Measurements from ENCODE around the gene FOXRED1. TPM values are rescaled to one million over a fixed set of nuclear protein-coding genes. Genes with fewer than 3 reads are reported as not detected.
A peak's percentile ranks its signal among the peaks of the same experiment; 100 is the strongest.

Gene FOXRED1
- total RNA-seq, 2 donors from 2014 or later = 22.9 to 27.8 TPM

GRCh38 chr11:126317432-126317755 lies 48.4 kb downstream of the FOXRED1 start:
- H3K4me1 ChIP-seq (ENCODE audit: control insufficient read depth in 1 of 2, low read depth in 2 of 2) = peaks cover 19 to 26% of the 10 kb centered on the region in 2 donors
- TF ChIP-seq, protein P1, sequence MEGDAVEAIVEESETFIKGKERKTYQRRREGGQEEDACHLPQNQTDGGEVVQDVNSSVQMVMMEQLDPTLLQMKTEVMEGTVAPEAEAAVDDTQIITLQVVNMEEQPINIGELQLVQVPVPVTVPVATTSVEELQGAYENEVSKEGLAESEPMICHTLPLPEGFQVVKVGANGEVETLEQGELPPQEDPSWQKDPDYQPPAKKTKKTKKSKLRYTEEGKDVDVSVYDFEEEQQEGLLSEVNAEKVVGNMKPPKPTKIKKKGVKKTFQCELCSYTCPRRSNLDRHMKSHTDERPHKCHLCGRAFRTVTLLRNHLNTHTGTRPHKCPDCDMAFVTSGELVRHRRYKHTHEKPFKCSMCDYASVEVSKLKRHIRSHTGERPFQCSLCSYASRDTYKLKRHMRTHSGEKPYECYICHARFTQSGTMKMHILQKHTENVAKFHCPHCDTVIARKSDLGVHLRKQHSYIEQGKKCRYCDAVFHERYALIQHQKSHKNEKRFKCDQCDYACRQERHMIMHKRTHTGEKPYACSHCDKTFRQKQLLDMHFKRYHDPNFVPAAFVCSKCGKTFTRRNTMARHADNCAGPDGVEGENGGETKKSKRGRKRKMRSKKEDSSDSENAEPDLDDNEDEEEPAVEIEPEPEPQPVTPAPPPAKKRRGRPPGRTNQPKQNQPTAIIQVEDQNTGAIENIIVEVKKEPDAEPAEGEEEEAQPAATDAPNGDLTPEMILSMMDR (IDR thresholded peaks at IDR 0.05) = no peak
- peak overlapping the region; percentile 67 for H3K4me3 ChIP-seq
- peaks cover 4% of the 10 kb centered on the region for H3K36me3 ChIP-seq
- H3K9me3 ChIP-seq = no peaks in the 10 kb centered on the region
- no peaks in the 10 kb centered on the region for H3K27me3 ChIP-seq (replicated peaks; ENCODE audit: insufficient read depth)
- peak overlapping the region; percentile 56 to 84 for H3K27ac ChIP-seq
- no peak for ATAC-seq (ENCODE audit: insufficient number of reproducible peaks, low FRiP score, low read depth)
- no peak for DNase-seq (ENCODE audit: low spot score)

GRCh38 chr11:126317756-126318573 lies 49.0 kb downstream of the FOXRED1 start:
- Histone ChIP-seq H3K27ac (peak overlapping the region; percentile 56 to 84), H3K4me1 (ENCODE audit: control insufficient read depth in 1 of 2, low read depth in 2 of 2) (peaks cover 19 to 26% of the 10 kb centered on the region in 2 donors), H3K27me3 (replicated peaks; ENCODE audit: insufficient read depth) (no peaks in the 10 kb centered on the region), H3K4me3 (peak overlapping the region; percentile 67), H3K36me3 (peaks cover 1% of the 10 kb centered on the region), H3K9me3 (no peaks in the 10 kb centered on the region)
- DNase-seq (ENCODE audit: low spot score) (no peak), ATAC-seq (ENCODE audit: insufficient number of reproducible peaks, low FRiP score, low read depth) (peak; percentile 51)
- TF ChIP-seq, protein P1 (IDR thresholded peaks at IDR 0.05) = no peak

DNA sequence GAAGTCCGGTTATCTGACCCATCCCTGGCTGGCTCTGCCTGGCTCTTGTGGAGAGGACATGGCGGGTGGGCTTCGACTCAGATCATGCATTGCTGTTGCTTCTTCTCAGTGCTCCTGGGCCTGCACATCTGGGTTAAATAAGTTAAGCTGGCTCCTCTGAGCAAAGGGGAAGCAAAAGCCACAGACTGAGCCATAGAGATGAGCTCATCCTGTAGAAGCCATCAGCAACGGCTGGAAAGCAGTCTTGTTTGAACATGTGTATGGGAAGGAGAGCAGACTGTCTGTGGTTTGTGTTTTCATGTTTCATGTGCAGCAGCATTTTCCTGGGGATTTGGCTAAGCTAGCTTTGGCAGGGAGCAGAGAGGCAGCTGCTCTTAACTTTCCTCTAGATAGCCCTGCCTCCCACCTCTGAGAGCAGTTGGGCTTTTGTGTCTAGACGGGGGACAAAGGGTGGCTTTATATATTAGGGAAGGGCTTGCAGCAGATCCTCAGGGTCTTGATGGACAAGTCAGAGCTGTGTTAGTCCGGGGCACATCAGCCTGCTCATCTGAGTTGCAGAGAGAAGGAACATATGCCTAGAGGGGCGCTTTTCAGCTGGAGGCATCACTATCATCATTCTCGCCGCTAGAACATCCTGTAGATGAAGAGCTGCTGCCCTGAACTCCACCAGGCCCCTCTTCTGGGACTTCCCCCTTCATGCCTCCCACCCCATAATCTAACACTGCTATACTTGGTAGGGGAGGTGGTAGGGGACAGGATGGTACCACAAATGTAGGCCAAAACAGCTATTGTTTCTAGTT lies 49.8 kb downstream of the FOXRED1 start:
- peak overlapping the region; percentile 56 to 84 for H3K27ac ChIP-seq
- no peaks in the 10 kb centered on the region for H3K36me3 ChIP-seq
- peaks cover 19 to 26% of the 10 kb centered on the region in 2 donors for H3K4me1 ChIP-seq (ENCODE audit: control insufficient read depth in 1 of 2, low read depth in 2 of 2)
- ATAC-seq (ENCODE audit: insufficient number of reproducible peaks, low FRiP score, low read depth) = peak; percentile 28
- TF ChIP-seq, protein P1 (IDR thresholded peaks at IDR 0.05) = no peak
- peak overlapping the region; percentile 67 for H3K4me3 ChIP-seq
- no peaks in the 10 kb centered on the region for H3K9me3 ChIP-seq
- DNase-seq (ENCODE audit: low spot score) = no peak
- H3K27me3 ChIP-seq (replicated peaks; ENCODE audit: insufficient read depth) = no peaks in the 10 kb centered on the region

- ATAC-seq (ENCODE audit: insufficient number of reproducible peaks, low FRiP score, low read depth) (no peak), DNase-seq (ENCODE audit: low spot score) (no peak)
- Histone ChIP-seq H3K4me3 (no peak overlapping the region), H3K27me3 (replicated peaks; ENCODE audit: insufficient read depth) (no peaks in the 10 kb centered on the region), H3K27ac (peak overlapping the region; percentile 56 to 84), H3K4me1 (ENCODE audit: control insufficient read depth in 1 of 2, low read depth in 2 of 2) (peaks cover 19 to 26% of the 10 kb centered on the region in 2 donors), H3K36me3 (no peaks in the 10 kb centered on the region), H3K9me3 (no peaks in the 10 kb centered on the region)
- TF ChIP-seq, protein P1 (IDR thresholded peaks at IDR 0.05) = no peak
Measured at GRCh38 chr11:126319374-126319740, 50.4 kb downstream of the FOXRED1 start.

GRCh38 chr11:126322996-126323395 lies 54.0 kb downstream of the FOXRED1 start:
- H3K4me3 ChIP-seq = no peak overlapping the region
- peaks cover 10 to 15% of the 10 kb centered on the region in 2 donors for H3K4me1 ChIP-seq (ENCODE audit: control insufficient read depth in 1 of 2, low read depth in 2 of 2)
- no peaks in the 10 kb centered on the region for H3K36me3 ChIP-seq
- H3K27ac ChIP-seq = no peak overlapping the region
- DNase-seq (ENCODE audit: low spot score) = no peak
- ATAC-seq (ENCODE audit: insufficient number of reproducible peaks, low FRiP score, low read depth) = no peak
- H3K9me3 ChIP-seq = no peaks in the 10 kb centered on the region
- H3K27me3 ChIP-seq (replicated peaks; ENCODE audit: insufficient read depth) = no peaks in the 10 kb centered on the region
- TF ChIP-seq, protein P1 (IDR thresholded peaks at IDR 0.05) = no peak
